Measurements from ENCODE around the gene CAMTA1. TPM values are rescaled to one million over a fixed set of nuclear protein-coding genes. Genes with fewer than 3 reads are reported as not detected.

CAMTA1 gene
- total RNA-seq, 1 experiment from 2014 or later = 50.3 TPM

- Mint-ChIP-seq H3K36me3 (ENCODE audit: insufficient read depth, unreplicated experiment) (no peaks in the 10 kb centered on the region), H3K4me1 (ENCODE audit: low read depth, unreplicated experiment) (peaks cover 39% of the 10 kb centered on the region), H3K9me3 (ENCODE audit: low read depth, unreplicated experiment) (peaks cover 4% of the 10 kb centered on the region), H3K27me3 (ENCODE audit: unreplicated experiment) (no peaks in the 10 kb centered on the region), H3K4me3 (ENCODE audit: low read depth, unreplicated experiment) (no peak overlapping the region), H3K27ac (ENCODE audit: unreplicated experiment) (peak overlapping the region; percentile 74)
- intact Hi-C loops (cut with micrococcal nuclease; ENCODE audit: unreplicated experiment) = no loop called here
- BruUV-seq (replicated peaks) = no TSS peak
- DNase-seq = peak; percentile 44
- CTCF ChIA-PET = no interaction called here
- no peak for TF ChIP-seq CTCF (IDR thresholded peaks at IDR 0.05; ENCODE audit: unreplicated experiment)
Measured at GRCh38 chr1:7300893-7301663, 515.8 kb downstream of the CAMTA1 start.

GRCh38 chr1:7301664-7301981 lies 516.4 kb downstream of the CAMTA1 start:
- no peaks in the 10 kb centered on the region for H3K9me3 Mint-ChIP-seq (ENCODE audit: low read depth, unreplicated experiment)
- peaks cover 39% of the 10 kb centered on the region for H3K4me1 Mint-ChIP-seq (ENCODE audit: low read depth, unreplicated experiment)
- no peaks in the 10 kb centered on the region for H3K27me3 Mint-ChIP-seq (ENCODE audit: unreplicated experiment)
- intact Hi-C loops (cut with micrococcal nuclease; ENCODE audit: unreplicated experiment) = no loop called here
- no peak for DNase-seq
- no peaks in the 10 kb centered on the region for H3K36me3 Mint-ChIP-seq (ENCODE audit: insufficient read depth, unreplicated experiment)
- CTCF ChIA-PET = no interaction called here
- no peak for TF ChIP-seq CTCF (IDR thresholded peaks at IDR 0.05; ENCODE audit: unreplicated experiment)
- no TSS peak for BruUV-seq (replicated peaks)
- H3K4me3 Mint-ChIP-seq (ENCODE audit: low read depth, unreplicated experiment) = no peak overlapping the region
- peak overlapping the region; percentile 74 for H3K27ac Mint-ChIP-seq (ENCODE audit: unreplicated experiment)

- intact Hi-C loops (cut with micrococcal nuclease; ENCODE audit: unreplicated experiment) = no loop called here
- H3K27ac Mint-ChIP-seq (ENCODE audit: unreplicated experiment) = no peak overlapping the region
- no peaks in the 10 kb centered on the region for H3K9me3 Mint-ChIP-seq (ENCODE audit: low read depth, unreplicated experiment)
- BruUV-seq (replicated peaks) = no TSS peak
- H3K4me1 Mint-ChIP-seq (ENCODE audit: low read depth, unreplicated experiment) = peaks cover 39% of the 10 kb centered on the region
- DNase-seq = no peak
- no peak for TF ChIP-seq CTCF (IDR thresholded peaks at IDR 0.05; ENCODE audit: unreplicated experiment)
- H3K4me3 Mint-ChIP-seq (ENCODE audit: low read depth, unreplicated experiment) = no peak overlapping the region
- CTCF ChIA-PET = no interaction called here
- no peaks in the 10 kb centered on the region for H3K27me3 Mint-ChIP-seq (ENCODE audit: unreplicated experiment)
- no peaks in the 10 kb centered on the region for H3K36me3 Mint-ChIP-seq (ENCODE audit: insufficient read depth, unreplicated experiment)
Measured at GRCh38 chr1:7302126-7302525, 516.9 kb downstream of the CAMTA1 start.

- no peak for DNase-seq
- Mint-ChIP-seq H3K9me3 (ENCODE audit: low read depth, unreplicated experiment) (no peaks in the 10 kb centered on the region), H3K27ac (ENCODE audit: unreplicated experiment) (no peak overlapping the region), H3K27me3 (ENCODE audit: unreplicated experiment) (no peaks in the 10 kb centered on the region), H3K4me1 (ENCODE audit: low read depth, unreplicated experiment) (peaks cover 39% of the 10 kb centered on the region), H3K36me3 (ENCODE audit: insufficient read depth, unreplicated experiment) (no peaks in the 10 kb centered on the region), H3K4me3 (ENCODE audit: low read depth, unreplicated experiment) (no peak overlapping the region)
- CTCF ChIA-PET = no interaction called here
- intact Hi-C loops (cut with micrococcal nuclease; ENCODE audit: unreplicated experiment) = no loop called here
- BruUV-seq (replicated peaks) = no TSS peak
- no peak for TF ChIP-seq CTCF (IDR thresholded peaks at IDR 0.05; ENCODE audit: unreplicated experiment)
Measured at GRCh38 chr1:7302873-7303272, 517.6 kb downstream of the CAMTA1 start.
